ENCODE results near the gene FLOT2.
"Not testable (repeated sequence)": the region's sequence is repeated elsewhere in the genome, so short reads cannot be mapped to it uniquely, and the experiment has no call there.

Gene FLOT2

GRCh38 chr17:28842282-28843012, 55.1 kb downstream of the FLOT2 start, which contains the start of gene FAM222B:
TSS of gene FAM222B (minus strand) at chr17:28842790. CDS start at chr17:28766667, 76,123 bp downstream.
- 0 out of 2 replicates have a peak, but pooled peaks cover 3% of the 10 kb centered on the region for H3K36me3 ChIP-seq (ENCODE audit: control insufficient read depth, low read length)
- no peaks in the 10 kb centered on the region for H3K9me2 ChIP-seq (replicated peaks; ENCODE audit: control insufficient read depth, low read length)
- peaks cover 12% of the 10 kb centered on the region for H3K4me1 ChIP-seq (ENCODE audit: control insufficient read depth, low read length)
- TF ChIP-seq EZH2phosphoT487 (IDR thresholded peaks at IDR 0.05; ENCODE audit: borderline replicate concordance, low read length): no peak
- TF ChIP-seq CTCF (IDR thresholded peaks at IDR 0.05; ENCODE audit: low read depth, low read length, poor library complexity, severe bottlenecking): no peak
- H3K4me2 ChIP-seq (ENCODE audit: low read length): peak within 1 kb of the TSS; percentile 95
- H3F3A ChIP-seq (ENCODE audit: control insufficient read depth, insufficient read depth): 0 out of 2 replicates have a peak, but pooled peaks cover 3% of the 10 kb centered on the region
- peak within 1 kb of the TSS; percentile 97 for H3K4me3 ChIP-seq (ENCODE audit: low read length)
- H3K9me3 ChIP-seq (ENCODE audit: control insufficient read depth, insufficient read depth, low read length): no peaks in the 10 kb centered on the region
- no peak within 1 kb of the TSS for H3K27ac ChIP-seq (ENCODE audit: low read depth, low read length)
- no peaks in the 10 kb centered on the region for H3K27me3 ChIP-seq (ENCODE audit: control insufficient read depth, low read length)
- H3K79me2 ChIP-seq (ENCODE audit: control insufficient read depth, low read length): peaks cover 47% of the 10 kb centered on the region
- H4K20me1 ChIP-seq (ENCODE audit: control insufficient read depth, insufficient read depth, low read depth, low read length): no peaks in the 10 kb centered on the region

GRCh38 chr17:28841901-28842281, 55.6 kb downstream of the FLOT2 start:
- no peak for TF ChIP-seq CTCF (IDR thresholded peaks at IDR 0.05; ENCODE audit: low read depth, low read length, poor library complexity, severe bottlenecking)
- TF ChIP-seq EZH2phosphoT487 (IDR thresholded peaks at IDR 0.05; ENCODE audit: borderline replicate concordance, low read length): no peak
- peaks cover 12% of the 10 kb centered on the region for H3K4me1 ChIP-seq (ENCODE audit: control insufficient read depth, low read length)
- H4K20me1 ChIP-seq (ENCODE audit: control insufficient read depth, insufficient read depth, low read depth, low read length): no peaks in the 10 kb centered on the region
- H3K27me3 ChIP-seq (ENCODE audit: control insufficient read depth, low read length): no peaks in the 10 kb centered on the region
- H3K27ac ChIP-seq (ENCODE audit: low read depth, low read length): no peak overlapping the region
- no peaks in the 10 kb centered on the region for H3K9me2 ChIP-seq (replicated peaks; ENCODE audit: control insufficient read depth, low read length)
- peak overlapping the region; percentile 95 for H3K4me2 ChIP-seq (ENCODE audit: low read length)
- H3K4me3 ChIP-seq (ENCODE audit: low read length): peak overlapping the region; percentile 97
- 0 out of 2 replicates have a peak, but pooled peaks cover 3% of the 10 kb centered on the region for H3F3A ChIP-seq (ENCODE audit: control insufficient read depth, insufficient read depth)
- 0 out of 2 replicates have a peak, but pooled peaks cover 3% of the 10 kb centered on the region for H3K36me3 ChIP-seq (ENCODE audit: control insufficient read depth, low read length)
- peaks cover 48% of the 10 kb centered on the region for H3K79me2 ChIP-seq (ENCODE audit: control insufficient read depth, low read length)
- H3K9me3 ChIP-seq (ENCODE audit: control insufficient read depth, insufficient read depth, low read length): no peaks in the 10 kb centered on the region

- H3K4me2 ChIP-seq (ENCODE audit: low read length): no peak overlapping the region
- H3K36me3 ChIP-seq (ENCODE audit: control insufficient read depth, low read length): 0 out of 2 replicates have a peak, but pooled peaks cover 3% of the 10 kb centered on the region
- H3K9me3 ChIP-seq (ENCODE audit: control insufficient read depth, insufficient read depth, low read length): no peaks in the 10 kb centered on the region
- H3K27me3 ChIP-seq (ENCODE audit: control insufficient read depth, low read length): no peaks in the 10 kb centered on the region
- no peak overlapping the region for H3K27ac ChIP-seq (ENCODE audit: low read depth, low read length)
- H4K20me1 ChIP-seq (ENCODE audit: control insufficient read depth, insufficient read depth, low read depth, low read length): no peaks in the 10 kb centered on the region
- H3K79me2 ChIP-seq (ENCODE audit: control insufficient read depth, low read length): peaks cover 71% of the 10 kb centered on the region
- H3K9me2 ChIP-seq (replicated peaks; ENCODE audit: control insufficient read depth, low read length): no peaks in the 10 kb centered on the region
- 0 out of 2 replicates have a peak, but pooled peaks cover 3% of the 10 kb centered on the region for H3F3A ChIP-seq (ENCODE audit: control insufficient read depth, insufficient read depth)
- TF ChIP-seq CTCF (IDR thresholded peaks at IDR 0.05; ENCODE audit: low read depth, low read length, poor library complexity, severe bottlenecking) (no peak), EZH2phosphoT487 (IDR thresholded peaks at IDR 0.05; ENCODE audit: borderline replicate concordance, low read length) (no peak)
- H3K4me3 ChIP-seq (ENCODE audit: low read length): no peak overlapping the region
- H3K4me1 ChIP-seq (ENCODE audit: control insufficient read depth, low read length): peaks cover 21% of the 10 kb centered on the region
Observed at GRCh38 chr17:28839221-28839620, 58.3 kb downstream of the FLOT2 start.

DNA sequence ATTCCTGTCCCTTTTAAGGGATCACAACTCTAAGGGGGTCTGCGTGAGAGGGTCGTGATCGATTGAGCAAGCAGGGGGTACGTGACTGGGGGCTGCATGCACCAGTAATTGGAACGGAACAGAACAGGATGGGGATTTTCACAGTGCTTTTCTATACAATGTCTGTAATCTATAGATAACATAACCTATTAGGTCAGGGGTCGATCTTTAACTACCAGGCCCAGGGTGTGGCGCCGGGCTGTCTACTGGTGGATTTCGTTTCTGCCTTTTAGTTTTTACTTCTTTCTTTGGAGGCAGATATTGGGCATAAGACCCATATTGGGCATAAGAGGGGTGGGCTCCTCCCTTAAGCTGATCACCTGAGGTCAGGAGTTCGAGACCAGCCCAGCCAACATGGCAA, 61.0 kb downstream of the FLOT2 start:
- H3K4me3 ChIP-seq (ENCODE audit: low read length); H3K9me3 ChIP-seq (ENCODE audit: control insufficient read depth, insufficient read depth, low read length); H3K9me2 ChIP-seq (replicated peaks; ENCODE audit: control insufficient read depth, low read length); H3F3A ChIP-seq (ENCODE audit: control insufficient read depth, insufficient read depth); H3K27ac ChIP-seq (ENCODE audit: low read depth, low read length); H3K27me3 ChIP-seq (ENCODE audit: control insufficient read depth, low read length); H3K4me2 ChIP-seq (ENCODE audit: low read length); H4K20me1 ChIP-seq (ENCODE audit: control insufficient read depth, insufficient read depth, low read depth, low read length); H3K36me3 ChIP-seq (ENCODE audit: control insufficient read depth, low read length): not testable (repeated sequence)
- Histone ChIP-seq H3K4me1 (ENCODE audit: control insufficient read depth, low read length) (peaks cover 12% of the 10 kb centered on the region), H3K79me2 (ENCODE audit: control insufficient read depth, low read length) (peaks cover 69% of the 10 kb centered on the region)

Data from DOHH2 (cell line).